ENCODE data around the gene SPRR1A. TPM values are rescaled to one million over a fixed set of nuclear protein-coding genes. Genes with fewer than 3 reads are reported as not detected.

The SPRR1A gene
- total RNA-seq, 4 donors from 2014 or later: not detected

- no peaks in the 10 kb centered on the region for H3K27me3 ChIP-seq
- H3K27ac ChIP-seq: no peak overlapping the region
- H3K9me3 ChIP-seq: no peaks in the 10 kb centered on the region
- no peaks in the 10 kb centered on the region for H3K36me3 ChIP-seq
- DNase-seq: no peak
- H3K4me3 ChIP-seq: no peak overlapping the region
- TF ChIP-seq POLR2A (IDR thresholded peaks at IDR 0.05) (no peak), CTCF (IDR thresholded peaks at IDR 0.05) (no peak)
- intact Hi-C loops (cut with DNase I; ENCODE audit: low total_unique reads): no loop called here
- no peaks in the 10 kb centered on the region for H3K4me1 ChIP-seq
Observed at GRCh38 chr1:153028766-153029165, 44.9 kb downstream of the SPRR1A start.

GRCh38 chr1:153030895-153031294 is 47.0 kb downstream of the SPRR1A start, which contains the start of gene SPRR1B:
Gene SPRR1B (plus strand): TSS chr1:153031203. CDS start chr1:153032346, 1,143 bp downstream.
- Histone ChIP-seq H3K36me3 (no peaks in the 10 kb centered on the region), H3K9me3 (no peaks in the 10 kb centered on the region), H3K27ac (no peak within 1 kb of the TSS), H3K27me3 (no peaks in the 10 kb centered on the region), H3K4me3 (no peak within 1 kb of the TSS), H3K4me1 (no peaks in the 10 kb centered on the region)
- TF ChIP-seq POLR2A (IDR thresholded peaks at IDR 0.05) (no peak), CTCF (IDR thresholded peaks at IDR 0.05) (no peak)
- intact Hi-C loops (cut with DNase I; ENCODE audit: low total_unique reads): no loop called here
- DNase-seq: no peak

- no peaks in the 10 kb centered on the region for H3K4me1 ChIP-seq
- H3K4me3 ChIP-seq: no peak overlapping the region
- no peak overlapping the region for H3K27ac ChIP-seq
- no peak for DNase-seq
- TF ChIP-seq POLR2A (IDR thresholded peaks at IDR 0.05) (no peak), CTCF (IDR thresholded peaks at IDR 0.05) (no peak)
- intact Hi-C loops (cut with DNase I; ENCODE audit: low total_unique reads): no loop called here
- H3K36me3 ChIP-seq: no peaks in the 10 kb centered on the region
- H3K9me3 ChIP-seq: no peaks in the 10 kb centered on the region
- no peaks in the 10 kb centered on the region for H3K27me3 ChIP-seq
Observed at GRCh38 chr1:153032073-153032472, 48.2 kb downstream of the SPRR1A start.

- no peak overlapping the region for H3K27ac ChIP-seq
- H3K9me3 ChIP-seq: no peaks in the 10 kb centered on the region
- no peak for TF ChIP-seq POLR2A (IDR thresholded peaks at IDR 0.05)
- no peak for TF ChIP-seq CTCF (IDR thresholded peaks at IDR 0.05)
- H3K4me3 ChIP-seq: no peak overlapping the region
- intact Hi-C loops (cut with DNase I; ENCODE audit: low total_unique reads): no loop called here
- no peak for DNase-seq
- no peaks in the 10 kb centered on the region for H3K27me3 ChIP-seq
- no peaks in the 10 kb centered on the region for H3K36me3 ChIP-seq
- H3K4me1 ChIP-seq: no peaks in the 10 kb centered on the region
Observed at GRCh38 chr1:153032677-153033308, 48.9 kb downstream of the SPRR1A start.

- no peaks in the 10 kb centered on the region for H3K27me3 ChIP-seq
- TF ChIP-seq CTCF (IDR thresholded peaks at IDR 0.05): no peak
- no peak for DNase-seq
- no peaks in the 10 kb centered on the region for H3K9me3 ChIP-seq
- H3K4me3 ChIP-seq: no peak overlapping the region
- intact Hi-C loops (cut with DNase I; ENCODE audit: low total_unique reads): no loop called here
- H3K4me1 ChIP-seq: no peaks in the 10 kb centered on the region
- H3K27ac ChIP-seq: no peak overlapping the region
- H3K36me3 ChIP-seq: no peaks in the 10 kb centered on the region
Observed at GRCh38 chr1:153035211-153035610, 51.3 kb downstream of the SPRR1A start.

Small RNA genes lying within 50 kb of the gene (small RNA-seq; reads per million reads assigned to genes)
- not detected for gene AL356867.1
- not detected for gene RF00322
- gene SPRR1A: not detected

Other genes with a start within 250 kb of the SPRR1A start
- gene KPRP, start 226.1 kb upstream of the SPRR1A start, total RNA-seq: not detected
- not detected for gene LCE1F, start 208.9 kb upstream of the SPRR1A start, total RNA-seq
- gene LCE1E, start 197.8 kb upstream of the SPRR1A start, total RNA-seq: not detected
- not detected for gene LCE1D, start 187.4 kb upstream of the SPRR1A start, total RNA-seq
- not detected for gene LCE1C, start 177.4 kb upstream of the SPRR1A start, total RNA-seq
- not detected for gene LCE1B, start 172.1 kb upstream of the SPRR1A start, total RNA-seq
- not detected for gene LCE1A, start 156.6 kb upstream of the SPRR1A start, total RNA-seq
- not detected for gene LCE6A, start 141.2 kb upstream of the SPRR1A start, total RNA-seq
- gene LCE7A, start 124.1 kb upstream of the SPRR1A start, total RNA-seq: not detected
- gene SMCP, start 105.8 kb upstream of the SPRR1A start, total RNA-seq: not detected
- not detected for gene IVL, start 75.5 kb upstream of the SPRR1A start, total RNA-seq
- not detected for gene SPRR5, start 36.9 kb upstream of the SPRR1A start, total RNA-seq
- not detected for gene SPRR4, start 13.4 kb upstream of the SPRR1A start, total RNA-seq
- gene SPRR3, start 17.7 kb downstream of the SPRR1A start, total RNA-seq: under 1 TPM in 2 of 4 donors, not detected in 2; 0.69 to 0.70 TPM
- not detected for gene SPRR1B, start 47.1 kb downstream of the SPRR1A start, total RNA-seq
- gene SPRR2D, start 57.0 kb downstream of the SPRR1A start, total RNA-seq: not detected
- gene SPRR2A, start 73.4 kb downstream of the SPRR1A start, total RNA-seq: under 1 TPM in 1 of 4 donors, not detected in 3; 0.67 TPM
- gene SPRR2B, start 87.5 kb downstream of the SPRR1A start, total RNA-seq: not detected
- not detected for gene SPRR2E, start 110.4 kb downstream of the SPRR1A start, total RNA-seq
- gene SPRR2F, start 129.4 kb downstream of the SPRR1A start, total RNA-seq: 1 to 10 TPM in 1 of 4 donors, not detected in 3; 2.8 TPM
- gene SPRR2G, start 166.8 kb downstream of the SPRR1A start, total RNA-seq: not detected
- not detected for gene LELP1, start 219.3 kb downstream of the SPRR1A start, total RNA-seq
- not detected for gene PRR9, start 233.5 kb downstream of the SPRR1A start, total RNA-seq